GM19099 (cell line): ENCODE data around the gene HDAC5.
A peak's percentile ranks its signal among the peaks of the same experiment; 100 is the strongest.

Source experiments
- POLR2A ChIP-seq: IDR thresholded peaks from 3 replicates; pipeline ENCODE4 v1.6.1; 2011; ENCODE audit warnings: low read depth; ENCODE audit not compliant: insufficient read length; ENCODE audit errors: extremely low read depth

The HDAC5 gene

GRCh38 chr17:44117351-44117750, 6.1 kb downstream of the HDAC5 start:
- TF ChIP-seq POLR2A = no peak

- TF ChIP-seq POLR2A = no peak
These were observed 7.6 kb downstream of the HDAC5 start for GRCh38 chr17:44115585-44116415.

GRCh38 chr17:44113868-44114840, 9.3 kb downstream of the HDAC5 start:
- no peak for TF ChIP-seq POLR2A

- TF ChIP-seq POLR2A = no peak
These were observed 10.1 kb downstream of the HDAC5 start for GRCh38 chr17:44113382-44113781.

- no peak for TF ChIP-seq POLR2A
These were observed 10.9 kb downstream of the HDAC5 start for GRCh38 chr17:44112284-44113280.

- TF ChIP-seq POLR2A = no peak
These were observed 11.7 kb downstream of the HDAC5 start for GRCh38 chr17:44111777-44112176.

- TF ChIP-seq POLR2A = peak; percentile 46
These were observed 12.4 kb downstream of the HDAC5 start for GRCh38 chr17:44110823-44111633.

GRCh38 chr17:44110011-44110686, 13.3 kb downstream of the HDAC5 start:
- no peak for TF ChIP-seq POLR2A

- no peak for TF ChIP-seq POLR2A
These were observed 14.2 kb downstream of the HDAC5 start for GRCh38 chr17:44109312-44109630.

- no peak for TF ChIP-seq POLR2A
These were observed 14.8 kb downstream of the HDAC5 start for GRCh38 chr17:44108440-44109311.

GRCh38 chr17:44106801-44107200, 16.6 kb downstream of the HDAC5 start:
- no peak for TF ChIP-seq POLR2A

GRCh38 chr17:44105941-44106340, 17.5 kb downstream of the HDAC5 start:
- TF ChIP-seq POLR2A = no peak

- TF ChIP-seq POLR2A = no peak
These were observed 18.0 kb downstream of the HDAC5 start for GRCh38 chr17:44105483-44105882.
